ENCODE results near the gene AAK1. TPM values are rescaled to one million over a fixed set of nuclear protein-coding genes. Genes with fewer than 3 reads are reported as not detected.

Gene AAK1
- total RNA-seq, 2 experiments from 2014 or later = 95.2 to 99.3 TPM

- Mint-ChIP-seq H3K4me1 (ENCODE audit: low read depth) (peaks cover 50% of the 10 kb centered on the region), H3K36me3 (peaks cover 26% of the 10 kb centered on the region), H3K27me3 (no peaks in the 10 kb centered on the region), H3K27ac (no peak overlapping the region), H3K9me3 (peaks cover 5% of the 10 kb centered on the region), H3K4me3 (no peak overlapping the region)
- ChIA-PET CTCF (interaction anchor here (3.3 kb wide), 1 partner anchor 16 kb away, joined by 22 read pairs; no protein-coding TSS in a partner anchor), POLR2A (no interaction called here)
- no peak for DNase-seq
- intact Hi-C loops (cut with micrococcal nuclease) = no loop called here
Observed at GRCh38 chr2:69549421-69549820, 94.1 kb downstream of the AAK1 start.

- Mint-ChIP-seq H3K9me3 (peaks cover 5% of the 10 kb centered on the region), H3K27me3 (no peaks in the 10 kb centered on the region), H3K4me1 (ENCODE audit: low read depth) (peaks cover 45% of the 10 kb centered on the region), H3K4me3 (no peak overlapping the region), H3K36me3 (peaks cover 29% of the 10 kb centered on the region), H3K27ac (no peak overlapping the region)
- no peak for DNase-seq
- intact Hi-C loops (cut with micrococcal nuclease) = no loop called here
- CTCF ChIA-PET = interaction anchor here (1.8 kb wide), 1 partner anchor 17 kb away, joined by 4 read pairs; no protein-coding TSS in a partner anchor
- POLR2A ChIA-PET = interaction anchor here (0.7 kb wide), 1 partner anchor 54 kb away, joined by 4 read pairs; no protein-coding TSS in a partner anchor
Observed at GRCh38 chr2:69547984-69548715, 95.4 kb downstream of the AAK1 start.

DNA sequence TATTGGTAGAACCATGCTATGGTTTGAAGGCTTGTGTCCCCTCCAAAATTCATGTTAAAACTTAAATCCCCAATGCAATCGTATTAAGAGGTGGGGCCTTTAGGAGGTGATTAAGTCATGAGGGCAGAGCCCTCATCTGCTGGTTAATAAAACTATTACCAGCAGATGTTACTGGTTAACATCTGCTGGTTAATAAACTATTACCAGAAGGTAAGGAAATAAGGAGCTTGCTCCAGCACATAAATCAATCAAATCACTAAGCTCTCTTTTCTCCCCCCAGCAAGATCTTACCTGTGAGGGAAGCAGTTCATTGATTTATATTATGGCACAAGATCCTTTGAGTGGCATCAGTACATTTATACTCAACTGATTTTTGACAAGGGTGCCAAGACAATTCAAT is 96.9 kb downstream of the AAK1 start:
- no peak for DNase-seq
- Mint-ChIP-seq H3K36me3 (peaks cover 30% of the 10 kb centered on the region), H3K4me1 (ENCODE audit: low read depth) (peaks cover 36% of the 10 kb centered on the region), H3K27ac (no peak overlapping the region), H3K9me3 (peaks cover 5% of the 10 kb centered on the region), H3K4me3 (no peak overlapping the region), H3K27me3 (no peaks in the 10 kb centered on the region)
- intact Hi-C loops (cut with micrococcal nuclease) = no loop called here
- ChIA-PET CTCF (interaction anchor here (1.0 to 1.8 kb wide), 2 partner anchors 18 to 178 kb away, joined by 3 to 4 read pairs; no protein-coding TSS in a partner anchor), POLR2A (no interaction called here)

DNA sequence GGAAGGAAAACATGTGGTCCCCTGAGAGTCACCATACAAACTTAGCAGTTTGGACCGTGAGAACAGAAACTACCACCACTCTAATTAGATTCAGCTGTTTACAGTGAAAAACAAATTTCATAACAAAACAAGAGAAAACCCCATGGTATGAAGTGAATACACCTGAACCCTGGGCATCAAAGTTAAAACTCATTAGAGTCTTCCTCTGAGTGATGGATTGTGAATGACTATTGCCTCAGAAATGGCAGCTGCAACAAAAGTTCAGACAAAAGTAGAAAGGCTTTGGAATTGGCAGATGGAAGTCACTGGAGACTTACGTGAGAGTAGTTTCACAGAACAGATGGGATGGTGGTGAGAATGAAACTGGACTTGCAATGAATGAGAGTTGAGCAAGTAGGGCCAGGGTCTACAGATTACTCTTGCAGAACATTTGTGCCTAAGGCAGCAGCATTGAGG is 98.0 kb downstream of the AAK1 start:
- ChIA-PET CTCF (interaction anchor here (0.9 to 3.1 kb wide), 3 partner anchors 20 to 170 kb away, joined by 3 to 20 read pairs (median 3); partner anchors contain the start of gene NFU1), POLR2A (no interaction called here)
- H3K9me3 Mint-ChIP-seq = peaks cover 5% of the 10 kb centered on the region
- H3K4me3 Mint-ChIP-seq = no peak overlapping the region
- intact Hi-C loops (cut with micrococcal nuclease) = no loop called here
- peaks cover 32% of the 10 kb centered on the region for H3K36me3 Mint-ChIP-seq
- no peak overlapping the region for H3K27ac Mint-ChIP-seq
- DNase-seq = no peak
- no peaks in the 10 kb centered on the region for H3K27me3 Mint-ChIP-seq
- H3K4me1 Mint-ChIP-seq (ENCODE audit: low read depth) = peaks cover 34% of the 10 kb centered on the region

- intact Hi-C loops (cut with micrococcal nuclease) = no loop called here
- POLR2A ChIA-PET = no interaction called here
- Mint-ChIP-seq H3K9me3 (peaks cover 5% of the 10 kb centered on the region), H3K36me3 (peaks cover 32% of the 10 kb centered on the region), H3K27me3 (no peaks in the 10 kb centered on the region), H3K4me3 (no peak overlapping the region), H3K27ac (no peak overlapping the region), H3K4me1 (ENCODE audit: low read depth) (peaks cover 31% of the 10 kb centered on the region)
- no peak for DNase-seq
- CTCF ChIA-PET = interaction anchor here (0.9 to 3.1 kb wide), 3 partner anchors 21 to 170 kb away, joined by 3 to 20 read pairs (median 3); partner anchors contain the start of gene NFU1
Observed at GRCh38 chr2:69544951-69545350, 98.6 kb downstream of the AAK1 start.

GRCh38 chr2:69539549-69539908 is 104.0 kb downstream of the AAK1 start:
- POLR2A ChIA-PET = no interaction called here
- peaks cover under 1% of the 10 kb centered on the region for H3K9me3 Mint-ChIP-seq
- H3K27ac Mint-ChIP-seq = peak overlapping the region; percentile 8

GRCh38 chr2:69538872-69539548 is 104.5 kb downstream of the AAK1 start:
- H3K36me3 Mint-ChIP-seq = peaks cover 54% of the 10 kb centered on the region
- H3K27me3 Mint-ChIP-seq = no peaks in the 10 kb centered on the region
- H3K4me1 Mint-ChIP-seq (ENCODE audit: low read depth) = peaks cover 30% of the 10 kb centered on the region
- no peak overlapping the region for H3K4me3 Mint-ChIP-seq
- DNase-seq = no peak
- intact Hi-C loops (cut with micrococcal nuclease) = no loop called here
- peak overlapping the region; percentile 39 for H3K27ac Mint-ChIP-seq
- peaks cover 5% of the 10 kb centered on the region for H3K9me3 Mint-ChIP-seq
- ChIA-PET CTCF (interaction anchor here (0.7 to 1.9 kb wide), 2 partner anchors 26 to 186 kb away, joined by 3 to 4 read pairs; no protein-coding TSS in a partner anchor), POLR2A (no interaction called here)

More at GRCh38 chr2:69539549-69539908, 104.0 kb downstream of the AAK1 start:
- Mint-ChIP-seq H3K27me3 (no peaks in the 10 kb centered on the region), H3K36me3 (peaks cover 54% of the 10 kb centered on the region), H3K4me3 (no peak overlapping the region), H3K4me1 (ENCODE audit: low read depth) (peaks cover 30% of the 10 kb centered on the region)
- intact Hi-C loops (cut with micrococcal nuclease) = no loop called here
- CTCF ChIA-PET = interaction anchor here (0.7 to 1.9 kb wide), 2 partner anchors 26 to 185 kb away, joined by 3 to 4 read pairs; no protein-coding TSS in a partner anchor
- DNase-seq = no peak

- intact Hi-C loops (cut with micrococcal nuclease) = no loop called here
- H3K4me3 Mint-ChIP-seq = no peak overlapping the region
- H3K27me3 Mint-ChIP-seq = no peaks in the 10 kb centered on the region
- H3K36me3 Mint-ChIP-seq = peaks cover 59% of the 10 kb centered on the region
- H3K9me3 Mint-ChIP-seq = peaks cover 11% of the 10 kb centered on the region
- H3K27ac Mint-ChIP-seq = no peak overlapping the region
- ChIA-PET CTCF (interaction anchor here (1.9 kb wide), 1 partner anchor 27 kb away, joined by 4 read pairs; no protein-coding TSS in a partner anchor), POLR2A (no interaction called here)
- no peak for DNase-seq
- H3K4me1 Mint-ChIP-seq (ENCODE audit: low read depth) = peaks cover 30% of the 10 kb centered on the region
Observed at GRCh38 chr2:69538249-69538648, 105.3 kb downstream of the AAK1 start.

DNA sequence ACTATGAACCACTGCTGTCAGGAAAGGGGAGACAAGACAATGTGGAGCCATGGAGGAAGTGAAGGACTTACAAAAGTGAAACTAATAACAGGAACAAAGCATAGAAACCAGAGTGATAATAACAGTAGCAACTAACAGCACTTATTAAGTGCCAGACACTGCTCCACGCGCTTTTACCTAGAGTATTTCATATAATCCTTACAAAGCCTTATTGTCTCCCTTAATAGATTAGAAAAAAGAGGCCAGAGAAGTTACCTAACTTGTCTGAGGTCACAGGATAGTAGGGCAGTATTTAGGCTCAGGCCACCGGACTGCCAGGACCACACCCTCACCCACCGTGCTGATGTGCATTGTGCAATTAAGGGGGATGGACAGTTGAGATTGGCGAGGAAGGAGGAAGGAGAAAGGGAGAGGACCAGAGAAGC is 107.7 kb downstream of the AAK1 start:
- Mint-ChIP-seq H3K36me3 (peaks cover 69% of the 10 kb centered on the region), H3K9me3 (peaks cover 11% of the 10 kb centered on the region), H3K27me3 (no peaks in the 10 kb centered on the region), H3K27ac (peak overlapping the region; percentile 46), H3K4me1 (ENCODE audit: low read depth) (peaks cover 31% of the 10 kb centered on the region), H3K4me3 (no peak overlapping the region)
- DNase-seq = no peak
- ChIA-PET POLR2A (no interaction called here), CTCF (interaction anchor here (0.6 kb wide), 1 partner anchor 16 kb away, joined by 8 read pairs; no protein-coding TSS in a partner anchor)
- intact Hi-C loops (cut with micrococcal nuclease) = no loop called here

DNA sequence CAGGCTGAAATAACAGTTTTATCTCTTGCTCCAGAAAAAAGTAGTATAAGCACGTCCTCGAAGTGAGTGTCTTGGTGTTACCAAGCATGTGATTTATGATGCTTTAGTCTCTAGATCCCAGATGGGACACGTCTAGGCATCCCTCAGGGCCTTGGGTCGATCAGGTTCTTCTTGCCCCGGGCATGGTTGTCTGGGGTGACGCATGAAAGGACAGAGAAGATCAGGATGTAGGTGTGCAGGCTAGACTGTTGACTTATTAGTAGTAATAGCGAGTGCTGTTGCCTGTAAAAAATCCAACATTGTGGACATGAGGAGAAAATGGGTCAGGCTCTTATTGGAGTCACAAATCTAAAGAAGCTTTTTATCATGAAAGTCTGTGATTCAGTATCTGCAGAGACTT is 112.4 kb downstream of the AAK1 start:
- peaks cover 66% of the 10 kb centered on the region for H3K36me3 Mint-ChIP-seq
- POLR2A ChIA-PET = no interaction called here
- intact Hi-C loops (cut with micrococcal nuclease) = no loop called here
- no peaks in the 10 kb centered on the region for H3K27me3 Mint-ChIP-seq
- CTCF ChIA-PET = interaction anchor here (2.3 kb wide), 1 partner anchor 34 kb away, joined by 12 read pairs; no protein-coding TSS in a partner anchor
- peaks cover 11% of the 10 kb centered on the region for H3K9me3 Mint-ChIP-seq
- H3K4me3 Mint-ChIP-seq = no peak overlapping the region
- no peak overlapping the region for H3K27ac Mint-ChIP-seq
- H3K4me1 Mint-ChIP-seq (ENCODE audit: low read depth) = peaks cover 13% of the 10 kb centered on the region
- DNase-seq = no peak

DNA sequence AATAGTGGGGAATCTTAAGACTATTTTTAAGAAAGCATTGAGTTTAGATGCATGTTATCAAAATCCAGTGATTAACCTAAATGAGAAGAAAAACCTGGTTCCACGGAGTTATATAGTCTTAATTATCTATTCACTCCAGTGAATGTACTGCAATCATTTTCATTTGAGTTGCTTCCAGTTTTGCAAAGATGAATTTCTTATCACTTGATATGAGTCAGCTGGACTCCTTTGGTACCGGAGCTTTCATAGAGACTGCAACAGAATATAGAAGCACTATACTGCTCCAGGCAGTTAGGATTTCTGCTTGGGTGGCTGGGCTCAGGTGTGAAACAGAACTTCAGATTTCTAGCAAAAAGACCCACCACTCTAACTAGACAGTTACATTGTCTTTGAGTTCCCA is 114.1 kb downstream of the AAK1 start:
- no peak for DNase-seq
- POLR2A ChIA-PET = no interaction called here
- Mint-ChIP-seq H3K4me1 (ENCODE audit: low read depth) (peaks cover 8% of the 10 kb centered on the region), H3K27ac (no peak overlapping the region), H3K9me3 (peaks cover 10% of the 10 kb centered on the region), H3K27me3 (no peaks in the 10 kb centered on the region), H3K36me3 (peaks cover 56% of the 10 kb centered on the region), H3K4me3 (no peak overlapping the region)
- intact Hi-C loops (cut with micrococcal nuclease) = no loop called here
- CTCF ChIA-PET = no interaction called here

DNA sequence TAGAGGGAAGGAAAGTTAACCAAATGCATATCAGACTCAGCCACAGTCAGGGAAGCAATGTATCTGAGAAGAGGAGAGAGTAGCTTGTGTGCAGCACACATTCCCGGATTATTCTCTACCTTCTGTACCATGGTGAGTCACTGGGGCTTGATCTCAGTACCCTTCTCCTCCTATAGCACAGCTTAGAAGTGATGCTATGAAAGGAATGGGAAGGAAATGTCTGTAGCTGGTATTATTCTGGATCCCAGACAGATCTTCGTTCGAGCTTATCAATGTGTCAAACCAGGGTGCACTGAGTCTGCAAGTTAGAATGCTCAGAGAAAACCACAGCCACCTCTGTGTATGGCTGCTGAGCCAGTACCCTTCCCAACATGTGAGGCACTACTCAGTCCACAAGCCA is 118.3 kb downstream of the AAK1 start:
- ChIA-PET POLR2A (no interaction called here), CTCF (interaction anchor here (1.0 to 1.8 kb wide), 2 partner anchors 40 to 194 kb away, joined by 3 to 6 read pairs; no protein-coding TSS in a partner anchor)
- peaks cover 45% of the 10 kb centered on the region for H3K36me3 Mint-ChIP-seq
- no peak overlapping the region for H3K27ac Mint-ChIP-seq
- no peak for DNase-seq
- H3K4me3 Mint-ChIP-seq = no peak overlapping the region
- no peaks in the 10 kb centered on the region for H3K27me3 Mint-ChIP-seq
- H3K9me3 Mint-ChIP-seq = no peaks in the 10 kb centered on the region
- H3K4me1 Mint-ChIP-seq (ENCODE audit: low read depth) = peaks cover 5% of the 10 kb centered on the region
- intact Hi-C loops (cut with micrococcal nuclease) = no loop called here

All from activated CD4-positive, alpha-beta memory T cell treated with anti-CD3 and anti-CD28 coated beads for 36 hours (primary cell).